Measurements from ENCODE around the gene TMEM145.

Gene TMEM145

GRCh38 chr19:42345191-42345812 lies 32.2 kb downstream of the TMEM145 start:
- TF ChIP-seq, protein P1, sequence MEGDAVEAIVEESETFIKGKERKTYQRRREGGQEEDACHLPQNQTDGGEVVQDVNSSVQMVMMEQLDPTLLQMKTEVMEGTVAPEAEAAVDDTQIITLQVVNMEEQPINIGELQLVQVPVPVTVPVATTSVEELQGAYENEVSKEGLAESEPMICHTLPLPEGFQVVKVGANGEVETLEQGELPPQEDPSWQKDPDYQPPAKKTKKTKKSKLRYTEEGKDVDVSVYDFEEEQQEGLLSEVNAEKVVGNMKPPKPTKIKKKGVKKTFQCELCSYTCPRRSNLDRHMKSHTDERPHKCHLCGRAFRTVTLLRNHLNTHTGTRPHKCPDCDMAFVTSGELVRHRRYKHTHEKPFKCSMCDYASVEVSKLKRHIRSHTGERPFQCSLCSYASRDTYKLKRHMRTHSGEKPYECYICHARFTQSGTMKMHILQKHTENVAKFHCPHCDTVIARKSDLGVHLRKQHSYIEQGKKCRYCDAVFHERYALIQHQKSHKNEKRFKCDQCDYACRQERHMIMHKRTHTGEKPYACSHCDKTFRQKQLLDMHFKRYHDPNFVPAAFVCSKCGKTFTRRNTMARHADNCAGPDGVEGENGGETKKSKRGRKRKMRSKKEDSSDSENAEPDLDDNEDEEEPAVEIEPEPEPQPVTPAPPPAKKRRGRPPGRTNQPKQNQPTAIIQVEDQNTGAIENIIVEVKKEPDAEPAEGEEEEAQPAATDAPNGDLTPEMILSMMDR (IDR thresholded peaks at IDR 0.05), result no peak
- no peak overlapping the region for H3K4me3 ChIP-seq
- no peak for DNase-seq (ENCODE audit: low spot score)
- H3K27ac ChIP-seq, result no peak overlapping the region

DNA sequence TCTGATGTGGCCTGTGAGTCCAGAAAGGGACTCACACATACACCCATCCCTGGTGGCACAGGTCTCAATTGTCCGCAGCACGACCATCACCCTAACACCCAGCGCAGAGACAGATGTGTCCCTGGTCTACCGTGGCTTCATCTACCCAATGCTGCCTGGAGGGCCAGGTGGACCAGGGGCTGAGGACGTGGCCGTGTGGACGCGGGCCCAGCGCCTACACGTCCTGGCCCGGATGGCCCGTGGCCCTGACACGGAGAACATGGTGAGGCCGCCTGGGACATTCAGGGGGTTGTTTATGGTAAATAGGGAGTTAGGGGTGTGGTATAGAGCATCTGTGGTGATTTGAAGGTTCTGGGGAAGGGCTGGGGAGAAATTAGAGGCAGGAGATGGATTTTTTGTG lies 35.1 kb downstream of the TMEM145 start:
- Histone ChIP-seq H3K27ac (no peak overlapping the region), H3K4me3 (no peak overlapping the region)
- TF ChIP-seq, protein P1 (IDR thresholded peaks at IDR 0.05), result no peak
- DNase-seq (ENCODE audit: low spot score), result no peak

GRCh38 chr19:42349378-42350107 lies 36.4 kb downstream of the TMEM145 start:
- TF ChIP-seq, protein P1 (IDR thresholded peaks at IDR 0.05), result no peak
- Histone ChIP-seq H3K27ac (no peak overlapping the region), H3K4me3 (no peak overlapping the region)
- no peak for DNase-seq (ENCODE audit: low spot score)

DNA sequence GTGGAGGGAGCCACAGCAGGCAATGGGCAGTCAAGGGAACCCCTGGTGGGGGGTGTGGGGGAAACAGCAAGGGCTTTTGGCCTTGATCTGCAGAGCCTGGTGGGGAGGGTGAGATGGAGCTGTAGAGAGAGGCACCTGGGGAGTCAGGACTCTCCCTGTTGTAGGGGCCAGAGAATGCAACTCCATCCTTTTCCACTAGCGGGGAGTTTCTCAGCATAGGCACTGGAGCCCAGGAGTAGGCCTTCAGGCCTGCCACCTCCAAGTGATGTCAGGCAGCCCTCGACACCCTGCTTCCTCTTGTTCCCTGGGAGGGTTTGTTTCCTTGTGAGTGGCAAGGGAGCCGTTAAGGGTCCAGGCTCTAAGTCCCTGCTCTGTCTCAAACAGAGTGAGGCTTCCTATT lies 37.3 kb downstream of the TMEM145 start:
- no peak for DNase-seq (ENCODE audit: low spot score)
- Histone ChIP-seq H3K4me3 (no peak overlapping the region), H3K27ac (no peak overlapping the region)
- TF ChIP-seq, protein P1 (IDR thresholded peaks at IDR 0.05), result no peak

GRCh38 chr19:42351079-42351735 lies 38.1 kb downstream of the TMEM145 start:
- no peak for DNase-seq (ENCODE audit: low spot score)
- TF ChIP-seq, protein P1 (IDR thresholded peaks at IDR 0.05), result no peak
- Histone ChIP-seq H3K4me3 (no peak overlapping the region), H3K27ac (no peak overlapping the region)

- no peak overlapping the region for H3K4me3 ChIP-seq
- TF ChIP-seq, protein P1 (IDR thresholded peaks at IDR 0.05), result no peak
- no peak overlapping the region for H3K27ac ChIP-seq
- DNase-seq (ENCODE audit: low spot score), result no peak
Observed at GRCh38 chr19:42352301-42353259, 39.5 kb downstream of the TMEM145 start.
